ENCODE data around the gene TFIP11. TPM values are rescaled to one million over a fixed set of nuclear protein-coding genes. Genes with fewer than 3 reads are reported as not detected.

TFIP11 gene
- total and polyA plus RNA-seq, 4 donors, result 14.3 to 31.7 (median 24.6) TPM

DNA sequence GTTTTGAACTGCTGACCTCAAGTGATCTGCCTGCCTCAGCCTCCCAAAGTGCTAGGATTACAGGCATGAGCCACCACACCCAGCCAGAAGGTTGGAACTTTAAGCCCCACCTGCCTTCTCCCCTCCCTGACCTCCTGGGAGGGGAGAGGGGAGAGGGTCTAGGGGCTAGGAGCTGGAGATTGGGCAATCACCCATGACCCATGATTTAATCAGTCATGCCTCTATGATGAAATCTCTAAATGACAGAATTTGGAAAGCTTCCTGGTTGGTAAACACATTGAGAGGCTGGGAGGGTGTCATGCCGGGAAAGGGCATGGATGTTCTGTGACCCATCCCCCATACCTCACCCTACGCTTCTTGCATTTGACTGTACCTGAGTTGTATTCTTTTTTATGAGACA is 17.1 kb upstream of the TFIP11 start:
- H3K9me3 ChIP-seq (ENCODE audit: control insufficient read depth in 4 of 4, low read length in 3 of 4), result no peaks in the 10 kb centered on the region
- peaks cover 0 to 17% (median 8%) of the 10 kb centered on the region in 4 donors for H3K36me3 ChIP-seq (ENCODE audit: control insufficient read depth in 4 of 4, insufficient read depth in 3 of 4, low read depth in 1 of 4, low read length in 3 of 4)
- 36% methylated on average over 2 of the region's 2 CpGs for WGBS
- TF ChIP-seq HNF4G (IDR thresholded peaks at IDR 0.05) (peak; percentile 63), SP1 (IDR thresholded peaks at IDR 0.05) (peak; percentile 93), GABPA (IDR thresholded peaks at IDR 0.05 in 1 of 2, conservative IDR thresholded peaks at IDR 0.05 in 1 of 2) (peak; percentile 28 to 65), RXRA (IDR thresholded peaks at IDR 0.05) (peak; percentile 96 to 99), TAF1 (conservative IDR thresholded peaks at IDR 0.05) (peak; percentile 45), HNF4A (conservative IDR thresholded peaks at IDR 0.05) (peak; percentile 80 to 85), EGR1 (IDR thresholded peaks at IDR 0.05; ENCODE audit: low read depth in 2 of 2) (peak; percentile 50 to 85), FOXA2 (IDR thresholded peaks at IDR 0.05) (peak; percentile 92), NR2F2 (IDR thresholded peaks at IDR 0.05) (peak; percentile 83), FOXA1 (IDR thresholded peaks at IDR 0.05) (peak; percentile 87), RAD21 (IDR thresholded peaks at IDR 0.05) (peak; percentile 57 to 63), JUND (IDR thresholded peaks at IDR 0.05) (peak; percentile 78 to 92), YY1 (IDR thresholded peaks at IDR 0.05) (peak; percentile 82)
- TF ChIP-seq, protein P1, sequence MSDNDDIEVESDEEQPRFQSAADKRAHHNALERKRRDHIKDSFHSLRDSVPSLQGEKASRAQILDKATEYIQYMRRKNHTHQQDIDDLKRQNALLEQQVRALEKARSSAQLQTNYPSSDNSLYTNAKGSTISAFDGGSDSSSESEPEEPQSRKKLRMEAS (IDR thresholded peaks at IDR 0.05), result peak; percentile 94
- TF ChIP-seq, protein P2, sequence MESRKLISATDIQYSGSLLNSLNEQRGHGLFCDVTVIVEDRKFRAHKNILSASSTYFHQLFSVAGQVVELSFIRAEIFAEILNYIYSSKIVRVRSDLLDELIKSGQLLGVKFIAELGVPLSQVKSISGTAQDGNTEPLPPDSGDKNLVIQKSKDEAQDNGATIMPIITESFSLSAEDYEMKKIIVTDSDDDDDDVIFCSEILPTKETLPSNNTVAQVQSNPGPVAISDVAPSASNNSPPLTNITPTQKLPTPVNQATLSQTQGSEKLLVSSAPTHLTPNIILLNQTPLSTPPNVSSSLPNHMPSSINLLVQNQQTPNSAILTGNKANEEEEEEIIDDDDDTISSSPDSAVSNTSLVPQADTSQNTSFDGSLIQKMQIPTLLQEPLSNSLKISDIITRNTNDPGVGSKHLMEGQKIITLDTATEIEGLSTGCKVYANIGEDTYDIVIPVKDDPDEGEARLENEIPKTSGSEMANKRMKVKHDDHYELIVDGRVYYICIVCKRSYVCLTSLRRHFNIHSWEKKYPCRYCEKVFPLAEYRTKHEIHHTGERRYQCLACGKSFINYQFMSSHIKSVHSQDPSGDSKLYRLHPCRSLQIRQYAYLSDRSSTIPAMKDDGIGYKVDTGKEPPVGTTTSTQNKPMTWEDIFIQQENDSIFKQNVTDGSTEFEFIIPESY (IDR thresholded peaks at IDR 0.05), result peak; percentile 95
- TF ChIP-seq, protein P3, sequence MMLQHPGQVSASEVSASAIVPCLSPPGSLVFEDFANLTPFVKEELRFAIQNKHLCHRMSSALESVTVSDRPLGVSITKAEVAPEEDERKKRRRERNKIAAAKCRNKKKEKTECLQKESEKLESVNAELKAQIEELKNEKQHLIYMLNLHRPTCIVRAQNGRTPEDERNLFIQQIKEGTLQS (IDR thresholded peaks at IDR 0.05), result peak; percentile 97
- TF ChIP-seq, protein P4, sequence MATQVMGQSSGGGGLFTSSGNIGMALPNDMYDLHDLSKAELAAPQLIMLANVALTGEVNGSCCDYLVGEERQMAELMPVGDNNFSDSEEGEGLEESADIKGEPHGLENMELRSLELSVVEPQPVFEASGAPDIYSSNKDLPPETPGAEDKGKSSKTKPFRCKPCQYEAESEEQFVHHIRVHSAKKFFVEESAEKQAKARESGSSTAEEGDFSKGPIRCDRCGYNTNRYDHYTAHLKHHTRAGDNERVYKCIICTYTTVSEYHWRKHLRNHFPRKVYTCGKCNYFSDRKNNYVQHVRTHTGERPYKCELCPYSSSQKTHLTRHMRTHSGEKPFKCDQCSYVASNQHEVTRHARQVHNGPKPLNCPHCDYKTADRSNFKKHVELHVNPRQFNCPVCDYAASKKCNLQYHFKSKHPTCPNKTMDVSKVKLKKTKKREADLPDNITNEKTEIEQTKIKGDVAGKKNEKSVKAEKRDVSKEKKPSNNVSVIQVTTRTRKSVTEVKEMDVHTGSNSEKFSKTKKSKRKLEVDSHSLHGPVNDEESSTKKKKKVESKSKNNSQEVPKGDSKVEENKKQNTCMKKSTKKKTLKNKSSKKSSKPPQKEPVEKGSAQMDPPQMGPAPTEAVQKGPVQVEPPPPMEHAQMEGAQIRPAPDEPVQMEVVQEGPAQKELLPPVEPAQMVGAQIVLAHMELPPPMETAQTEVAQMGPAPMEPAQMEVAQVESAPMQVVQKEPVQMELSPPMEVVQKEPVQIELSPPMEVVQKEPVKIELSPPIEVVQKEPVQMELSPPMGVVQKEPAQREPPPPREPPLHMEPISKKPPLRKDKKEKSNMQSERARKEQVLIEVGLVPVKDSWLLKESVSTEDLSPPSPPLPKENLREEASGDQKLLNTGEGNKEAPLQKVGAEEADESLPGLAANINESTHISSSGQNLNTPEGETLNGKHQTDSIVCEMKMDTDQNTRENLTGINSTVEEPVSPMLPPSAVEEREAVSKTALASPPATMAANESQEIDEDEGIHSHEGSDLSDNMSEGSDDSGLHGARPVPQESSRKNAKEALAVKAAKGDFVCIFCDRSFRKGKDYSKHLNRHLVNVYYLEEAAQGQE (IDR thresholded peaks at IDR 0.05), result peak; percentile 84
- TF ChIP-seq, protein P5, sequence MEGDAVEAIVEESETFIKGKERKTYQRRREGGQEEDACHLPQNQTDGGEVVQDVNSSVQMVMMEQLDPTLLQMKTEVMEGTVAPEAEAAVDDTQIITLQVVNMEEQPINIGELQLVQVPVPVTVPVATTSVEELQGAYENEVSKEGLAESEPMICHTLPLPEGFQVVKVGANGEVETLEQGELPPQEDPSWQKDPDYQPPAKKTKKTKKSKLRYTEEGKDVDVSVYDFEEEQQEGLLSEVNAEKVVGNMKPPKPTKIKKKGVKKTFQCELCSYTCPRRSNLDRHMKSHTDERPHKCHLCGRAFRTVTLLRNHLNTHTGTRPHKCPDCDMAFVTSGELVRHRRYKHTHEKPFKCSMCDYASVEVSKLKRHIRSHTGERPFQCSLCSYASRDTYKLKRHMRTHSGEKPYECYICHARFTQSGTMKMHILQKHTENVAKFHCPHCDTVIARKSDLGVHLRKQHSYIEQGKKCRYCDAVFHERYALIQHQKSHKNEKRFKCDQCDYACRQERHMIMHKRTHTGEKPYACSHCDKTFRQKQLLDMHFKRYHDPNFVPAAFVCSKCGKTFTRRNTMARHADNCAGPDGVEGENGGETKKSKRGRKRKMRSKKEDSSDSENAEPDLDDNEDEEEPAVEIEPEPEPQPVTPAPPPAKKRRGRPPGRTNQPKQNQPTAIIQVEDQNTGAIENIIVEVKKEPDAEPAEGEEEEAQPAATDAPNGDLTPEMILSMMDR (IDR thresholded peaks at IDR 0.05; ENCODE audit: low read depth, low read length, missing input control), result no peak
- H3K4me1 ChIP-seq (ENCODE audit: control insufficient read depth in 4 of 4, insufficient read depth in 4 of 4, low read length in 3 of 4), result peaks cover 5 to 28% (median 9%) of the 10 kb centered on the region in 4 donors
- H3K27ac ChIP-seq (ENCODE audit: low read depth in 1 of 2, low read length in 2 of 2), result peak overlapping the region; percentile 91 to 93
- H3K9ac ChIP-seq (ENCODE audit: low read depth in 1 of 2, low read length in 2 of 2), result peak overlapping the region; percentile 41 to 76
- DNase-seq (ENCODE audit: low spot score), result peak; percentile 51
- no peaks in the 10 kb centered on the region for H3K27me3 ChIP-seq (ENCODE audit: control insufficient read depth in 4 of 4, insufficient read depth in 4 of 4, low read length in 3 of 4)
- H3K4me3 ChIP-seq (ENCODE audit: low read depth in 1 of 3, low read length in 3 of 3), result no peak overlapping the region

Data from liver (tissue), 9 donors.